ENCODE results near the gene GLIPR1. TPM values are rescaled to one million over a fixed set of nuclear protein-coding genes. Genes with fewer than 3 reads are reported as not detected.

Gene GLIPR1
- total RNA-seq, 1 experiment from 2014 or later = 1.9 TPM

DNA sequence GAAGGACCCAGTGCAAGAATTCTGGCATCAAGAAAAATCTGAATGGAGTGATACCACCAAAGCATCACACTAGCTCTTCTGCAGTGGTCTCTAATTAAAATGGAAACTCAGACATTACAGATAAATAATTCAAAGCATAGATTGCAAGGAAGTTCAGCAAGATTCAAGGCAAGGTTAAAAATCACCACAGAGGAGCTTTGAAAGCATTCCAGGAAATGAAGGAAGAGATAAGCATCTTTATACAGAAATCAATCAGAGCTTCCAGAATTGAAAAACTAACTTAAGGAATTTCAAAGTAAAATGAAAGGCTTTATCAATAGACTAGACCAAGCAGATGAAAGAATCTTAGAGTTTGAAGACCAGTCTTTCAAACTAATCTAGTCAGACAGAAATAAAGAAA, 20.4 kb upstream of the GLIPR1 start:
- no peaks in the 10 kb centered on the region for H3K27me3 Mint-ChIP-seq (ENCODE audit: insufficient read depth, unreplicated experiment)

DNA sequence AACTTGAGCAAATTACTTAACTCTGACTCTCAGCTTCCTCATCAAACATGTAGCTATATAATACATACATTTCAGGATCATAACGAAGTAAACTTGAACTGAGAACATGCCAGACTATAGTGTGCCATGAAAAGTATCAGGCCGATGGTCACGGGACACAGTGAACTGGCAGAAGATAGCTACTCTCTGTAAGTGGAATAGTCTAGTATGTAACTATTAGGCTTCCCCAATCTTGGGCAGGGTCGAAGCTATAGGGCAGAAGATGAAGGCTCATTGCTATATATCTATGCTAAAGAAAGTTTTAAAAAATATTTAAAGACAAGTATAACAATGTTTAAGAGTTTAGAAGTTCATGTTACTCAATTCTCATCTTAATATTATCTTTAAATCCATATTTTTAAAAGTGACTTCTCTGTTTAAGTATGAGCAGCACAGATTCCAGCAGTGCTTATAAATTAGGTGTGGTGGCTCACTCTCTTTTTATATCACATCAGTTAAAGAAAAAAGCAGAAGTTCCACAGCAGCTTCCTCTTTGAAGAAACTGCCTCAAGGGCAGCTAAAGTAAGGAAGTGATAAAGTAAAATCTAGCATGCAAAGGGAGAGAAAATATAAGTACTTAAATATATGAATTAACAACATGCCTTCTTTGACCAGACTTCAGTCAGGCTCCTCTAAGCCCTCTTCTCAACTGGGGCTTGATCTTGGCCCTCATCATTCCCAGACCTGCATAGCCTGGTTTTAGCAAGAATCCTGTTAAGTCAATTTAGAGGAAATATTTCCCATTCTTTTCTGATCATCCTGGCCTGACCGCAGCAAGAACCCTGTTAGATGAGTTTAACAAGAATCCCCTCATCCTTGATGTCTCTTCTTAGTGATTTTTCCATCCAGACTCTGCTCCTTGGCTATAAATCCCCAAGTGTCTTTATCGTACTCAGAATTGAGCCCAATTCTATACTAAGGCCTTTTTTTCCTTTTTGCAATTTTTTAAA, 8.4 kb upstream of the GLIPR1 start:
- Histone ChIP-seq H3K9me3 (no peaks in the 10 kb centered on the region), H3K4me3 (ENCODE audit: low read depth, low read length) (no peak overlapping the region), H3K27me3 (replicated peaks; ENCODE audit: control insufficient read depth, insufficient read depth, low read length) (no peaks in the 10 kb centered on the region), H3K36me3 (ENCODE audit: control insufficient read depth, insufficient read depth, low read length) (no peaks in the 10 kb centered on the region), H3K4me1 (no peaks in the 10 kb centered on the region)
- no peaks in the 10 kb centered on the region for H3K9me3 Mint-ChIP-seq (ENCODE audit: unreplicated experiment)
- no TSS peak for BruUV-seq (replicated peaks)
- no peaks in the 10 kb centered on the region for H3K36me3 Mint-ChIP-seq (ENCODE audit: insufficient read depth, unreplicated experiment)
- H3K4me1 Mint-ChIP-seq (ENCODE audit: low read depth, unreplicated experiment) = no peaks in the 10 kb centered on the region
- peaks cover 6% of the 10 kb centered on the region for H3K27me3 Mint-ChIP-seq (ENCODE audit: insufficient read depth, unreplicated experiment)
- TF ChIP-seq, protein P1, sequence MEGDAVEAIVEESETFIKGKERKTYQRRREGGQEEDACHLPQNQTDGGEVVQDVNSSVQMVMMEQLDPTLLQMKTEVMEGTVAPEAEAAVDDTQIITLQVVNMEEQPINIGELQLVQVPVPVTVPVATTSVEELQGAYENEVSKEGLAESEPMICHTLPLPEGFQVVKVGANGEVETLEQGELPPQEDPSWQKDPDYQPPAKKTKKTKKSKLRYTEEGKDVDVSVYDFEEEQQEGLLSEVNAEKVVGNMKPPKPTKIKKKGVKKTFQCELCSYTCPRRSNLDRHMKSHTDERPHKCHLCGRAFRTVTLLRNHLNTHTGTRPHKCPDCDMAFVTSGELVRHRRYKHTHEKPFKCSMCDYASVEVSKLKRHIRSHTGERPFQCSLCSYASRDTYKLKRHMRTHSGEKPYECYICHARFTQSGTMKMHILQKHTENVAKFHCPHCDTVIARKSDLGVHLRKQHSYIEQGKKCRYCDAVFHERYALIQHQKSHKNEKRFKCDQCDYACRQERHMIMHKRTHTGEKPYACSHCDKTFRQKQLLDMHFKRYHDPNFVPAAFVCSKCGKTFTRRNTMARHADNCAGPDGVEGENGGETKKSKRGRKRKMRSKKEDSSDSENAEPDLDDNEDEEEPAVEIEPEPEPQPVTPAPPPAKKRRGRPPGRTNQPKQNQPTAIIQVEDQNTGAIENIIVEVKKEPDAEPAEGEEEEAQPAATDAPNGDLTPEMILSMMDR (IDR thresholded peaks at IDR 0.05; ENCODE audit: insufficient read depth in 1 of 2, low read depth in 1 of 2, low read length in 1 of 2, severe bottlenecking in 1 of 2, unreplicated experiment in 1 of 2) = no peak
- H3K27ac Mint-ChIP-seq (ENCODE audit: unreplicated experiment) = no peak overlapping the region
- ChIA-PET POLR2A (no interaction called here), CTCF (no interaction called here)
- intact Hi-C loops (cut with micrococcal nuclease; ENCODE audit: unreplicated experiment) = no loop called here
- no peak for DNase-seq
- no peak overlapping the region for H3K4me3 Mint-ChIP-seq (ENCODE audit: unreplicated experiment)

More for the DNA sequence above, 20.4 kb upstream of the GLIPR1 start:
- no TSS peak for BruUV-seq (replicated peaks)
- no peaks in the 10 kb centered on the region for H3K27me3 ChIP-seq (replicated peaks; ENCODE audit: control insufficient read depth, insufficient read depth, low read length)
- Mint-ChIP-seq H3K9me3 (ENCODE audit: unreplicated experiment) (peaks cover 32% of the 10 kb centered on the region), H3K4me1 (ENCODE audit: low read depth, unreplicated experiment) (no peaks in the 10 kb centered on the region), H3K27ac (ENCODE audit: unreplicated experiment) (no peak overlapping the region), H3K36me3 (ENCODE audit: insufficient read depth, unreplicated experiment) (peaks cover 4% of the 10 kb centered on the region), H3K4me3 (ENCODE audit: unreplicated experiment) (no peak overlapping the region)
- H3K4me3 ChIP-seq (ENCODE audit: low read depth, low read length) = no peak overlapping the region
- ChIA-PET POLR2A (no interaction called here), CTCF (no interaction called here)
- DNase-seq = no peak
- TF ChIP-seq, protein P1 (IDR thresholded peaks at IDR 0.05; ENCODE audit: insufficient read depth in 1 of 2, low read depth in 1 of 2, low read length in 1 of 2, severe bottlenecking in 1 of 2, unreplicated experiment in 1 of 2) = no peak
- no peaks in the 10 kb centered on the region for H3K36me3 ChIP-seq (ENCODE audit: control insufficient read depth, insufficient read depth, low read length)
- intact Hi-C loops (cut with micrococcal nuclease; ENCODE audit: unreplicated experiment) = no loop called here
- peaks cover 18% of the 10 kb centered on the region for H3K9me3 ChIP-seq
- no peaks in the 10 kb centered on the region for H3K4me1 ChIP-seq

DNA sequence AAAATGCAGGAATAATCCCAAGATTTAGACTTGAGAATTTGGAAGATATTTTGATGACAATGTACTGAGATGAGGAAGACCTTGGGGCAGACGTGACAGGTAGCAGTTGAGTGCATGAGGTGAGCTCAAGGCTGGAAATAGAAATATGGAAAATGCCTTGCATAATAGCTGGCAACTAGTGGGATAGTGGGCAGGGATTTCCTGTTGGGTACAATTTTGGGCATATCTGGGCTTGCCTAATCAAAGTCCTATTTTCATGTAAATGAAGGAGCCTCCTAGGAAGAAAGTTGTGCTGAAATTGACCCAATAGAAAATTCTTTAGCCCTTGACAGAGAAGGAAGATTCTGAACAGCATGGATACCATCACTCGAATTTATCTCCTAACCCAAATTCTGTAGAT, 6.4 kb upstream of the GLIPR1 start:
- Mint-ChIP-seq H3K27ac (ENCODE audit: unreplicated experiment) (no peak overlapping the region), H3K27me3 (ENCODE audit: insufficient read depth, unreplicated experiment) (peaks cover 3% of the 10 kb centered on the region), H3K36me3 (ENCODE audit: insufficient read depth, unreplicated experiment) (no peaks in the 10 kb centered on the region), H3K4me3 (ENCODE audit: unreplicated experiment) (no peak overlapping the region), H3K4me1 (ENCODE audit: low read depth, unreplicated experiment) (no peaks in the 10 kb centered on the region), H3K9me3 (ENCODE audit: unreplicated experiment) (no peaks in the 10 kb centered on the region)
- H3K27me3 ChIP-seq (replicated peaks; ENCODE audit: control insufficient read depth, insufficient read depth, low read length) = no peaks in the 10 kb centered on the region
- no peaks in the 10 kb centered on the region for H3K4me1 ChIP-seq
- no peak overlapping the region for H3K4me3 ChIP-seq (ENCODE audit: low read depth, low read length)
- H3K9me3 ChIP-seq = no peaks in the 10 kb centered on the region
- POLR2A ChIA-PET = no interaction called here
- CTCF ChIA-PET = no interaction called here
- TF ChIP-seq, protein P1 (IDR thresholded peaks at IDR 0.05; ENCODE audit: insufficient read depth in 1 of 2, low read depth in 1 of 2, low read length in 1 of 2, severe bottlenecking in 1 of 2, unreplicated experiment in 1 of 2) = no peak
- H3K36me3 ChIP-seq (ENCODE audit: control insufficient read depth, insufficient read depth, low read length) = no peaks in the 10 kb centered on the region
- DNase-seq = no peak
- intact Hi-C loops (cut with micrococcal nuclease; ENCODE audit: unreplicated experiment) = no loop called here
- no TSS peak for BruUV-seq (replicated peaks)
